ENCODE data around the gene TDRD1.

The TDRD1 gene

DNA sequence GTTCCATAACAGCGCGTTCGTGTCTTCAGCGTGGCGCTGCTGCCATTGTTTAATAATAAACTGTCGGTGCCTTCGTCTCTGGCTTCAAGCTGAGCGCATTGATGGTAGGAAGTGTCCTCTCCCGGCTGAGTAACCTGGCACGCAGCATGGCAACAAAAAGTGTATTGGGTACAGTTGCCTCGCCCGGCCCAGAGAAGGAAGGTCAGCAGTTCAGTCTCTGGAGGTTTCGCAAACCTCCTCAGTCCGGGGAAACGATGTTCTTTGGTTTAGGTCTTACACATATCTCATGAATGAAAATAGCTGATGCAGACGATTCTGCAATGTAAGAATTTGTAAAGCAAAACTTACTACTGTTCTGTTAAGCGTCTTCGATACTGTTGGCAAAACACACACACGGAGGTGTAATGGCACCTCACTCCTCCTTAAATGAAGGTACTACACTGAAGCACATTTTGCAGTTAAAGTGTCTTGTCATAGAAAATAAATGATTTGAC is 4.4 kb upstream of the TDRD1 start:
- no peak for DNase-seq

DNA sequence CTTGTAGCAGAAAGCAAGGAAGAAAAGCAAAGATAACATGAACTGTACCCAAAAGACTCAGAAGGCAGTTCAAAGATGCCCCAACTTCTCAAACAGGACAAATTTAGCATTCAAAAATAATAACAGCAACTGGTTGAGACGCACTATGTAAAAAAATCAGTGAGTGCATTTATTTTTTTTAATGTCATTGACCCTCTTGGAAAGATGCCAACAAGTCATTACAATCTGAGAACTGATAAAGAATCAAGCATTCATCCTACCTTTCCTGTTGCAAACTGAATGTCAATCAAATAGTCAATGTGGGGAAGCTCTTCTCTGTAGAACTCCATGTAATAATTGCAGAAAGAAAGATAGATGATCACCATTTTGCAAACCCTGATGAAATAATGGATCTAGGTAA is 3.5 kb upstream of the TDRD1 start:
- no peak for DNase-seq

DNA sequence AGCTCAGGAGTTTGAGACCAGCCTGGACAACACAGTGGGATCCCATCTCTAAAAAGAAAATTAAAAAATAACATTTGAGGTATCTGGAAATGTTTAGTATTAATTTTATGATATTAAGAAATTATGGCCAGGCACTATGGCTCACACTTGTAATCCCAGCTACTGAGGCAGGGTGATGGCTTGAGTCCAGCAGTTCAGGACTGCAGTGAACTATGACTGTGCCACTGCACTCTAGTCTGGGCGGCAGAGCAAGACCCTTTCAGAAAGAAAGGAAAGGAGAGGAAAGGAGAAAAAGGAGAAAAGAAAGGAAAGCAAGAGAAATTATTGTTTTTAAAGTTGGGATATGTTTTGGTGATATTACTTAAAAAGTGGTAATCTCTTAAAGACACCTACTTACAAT is 2.6 kb upstream of the TDRD1 start:
- DNase-seq = no peak

DNA sequence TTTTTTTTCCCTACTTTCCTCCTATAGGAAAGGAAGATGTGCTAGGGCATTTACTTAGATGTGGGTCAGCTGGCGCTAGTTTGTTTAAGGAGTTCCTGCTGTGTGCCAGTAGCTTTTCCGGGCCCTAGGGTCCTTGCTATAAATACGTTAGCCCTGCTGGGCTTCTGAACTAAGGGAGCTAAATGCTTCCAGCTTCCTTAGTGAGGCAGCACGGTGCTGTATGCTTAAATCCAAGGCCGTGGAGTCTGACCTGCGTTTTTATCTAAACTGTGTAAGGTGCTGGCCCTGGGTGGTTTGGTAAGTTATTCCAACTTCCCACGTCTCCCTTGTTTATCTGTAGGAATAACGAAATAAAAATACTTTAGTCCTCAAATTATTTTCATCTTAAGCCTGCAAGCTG is 594 bp downstream of the TDRD1 start:
- no peak for DNase-seq

DNA sequence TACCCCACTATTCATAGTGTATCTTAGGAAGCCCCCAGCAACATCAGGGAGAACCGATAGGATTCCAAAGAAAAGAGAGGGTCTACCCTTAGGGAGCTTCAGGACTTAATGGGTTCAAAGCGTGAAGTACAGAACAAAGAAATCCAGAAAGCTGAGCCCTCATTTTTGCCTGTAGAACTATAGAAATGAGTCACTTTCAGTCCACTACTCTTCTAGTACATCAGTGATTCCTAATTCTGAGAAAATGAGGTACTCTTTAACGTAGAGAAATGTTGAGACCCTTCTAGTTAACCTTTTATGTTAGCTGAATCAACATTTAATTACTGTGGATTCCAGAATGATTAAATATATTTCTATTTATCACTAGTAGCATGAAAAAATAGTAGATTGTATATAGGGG is 1.8 kb downstream of the TDRD1 start:
- DNase-seq = no peak

DNA sequence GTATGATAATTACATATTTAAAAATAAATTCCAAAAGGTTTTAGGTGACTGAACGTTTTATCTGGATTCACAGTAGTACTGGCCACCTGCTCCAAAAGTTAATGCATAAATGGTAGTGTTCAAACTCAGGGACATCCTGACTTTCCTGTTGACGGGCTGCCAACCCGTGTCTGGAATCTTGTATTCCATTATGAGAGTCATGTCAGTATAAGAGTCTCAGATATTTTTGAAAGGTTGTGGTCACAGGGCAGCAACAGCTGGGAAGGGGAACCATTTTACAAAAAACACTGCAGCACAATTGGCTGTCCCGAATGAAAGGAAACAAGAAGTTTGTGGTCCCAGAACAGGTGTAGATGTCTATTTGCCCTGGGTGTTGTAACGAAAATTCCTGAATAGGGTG is 2.8 kb downstream of the TDRD1 start:
- no peak for DNase-seq

DNA sequence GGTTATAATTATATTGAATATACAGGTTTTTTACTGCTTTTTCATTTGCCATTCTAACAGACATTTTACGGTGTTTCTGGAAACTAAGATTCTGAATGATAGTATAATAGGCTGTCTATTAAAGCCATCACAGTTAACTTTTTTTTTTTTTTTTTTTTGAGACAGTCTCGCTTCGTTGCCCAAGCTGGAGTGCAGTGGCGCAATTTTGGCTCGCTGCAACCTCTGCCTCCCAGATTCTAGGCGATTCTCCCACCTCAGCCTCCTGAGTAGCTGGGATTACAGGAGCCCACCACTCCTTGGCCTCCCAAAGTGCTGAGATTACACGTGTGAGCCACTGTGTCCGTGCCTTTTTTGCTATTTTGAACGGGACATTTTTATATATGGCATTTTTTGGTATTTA is 4.4 kb downstream of the TDRD1 start:
- no peak for DNase-seq

DNA sequence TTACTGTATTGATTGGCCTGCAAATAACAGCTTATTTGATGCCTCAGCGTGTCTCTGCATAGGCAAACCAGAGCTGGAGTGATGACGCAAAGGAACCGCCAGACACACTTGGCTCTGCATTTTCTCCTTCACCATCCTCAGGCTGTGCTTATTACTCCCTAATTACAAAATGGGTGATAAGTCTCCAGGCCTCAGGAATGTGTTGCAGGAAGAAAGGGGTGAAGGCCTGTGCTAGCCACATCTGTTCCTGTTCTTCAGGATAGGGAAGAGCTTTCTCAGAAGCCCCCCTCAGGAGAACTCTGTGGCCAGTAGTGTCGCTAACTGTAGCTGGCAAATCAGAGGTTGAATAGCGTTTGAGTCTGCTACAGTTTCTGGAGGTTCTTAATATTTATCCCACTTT is 5.1 kb downstream of the TDRD1 start:
- no peak for DNase-seq

DNA sequence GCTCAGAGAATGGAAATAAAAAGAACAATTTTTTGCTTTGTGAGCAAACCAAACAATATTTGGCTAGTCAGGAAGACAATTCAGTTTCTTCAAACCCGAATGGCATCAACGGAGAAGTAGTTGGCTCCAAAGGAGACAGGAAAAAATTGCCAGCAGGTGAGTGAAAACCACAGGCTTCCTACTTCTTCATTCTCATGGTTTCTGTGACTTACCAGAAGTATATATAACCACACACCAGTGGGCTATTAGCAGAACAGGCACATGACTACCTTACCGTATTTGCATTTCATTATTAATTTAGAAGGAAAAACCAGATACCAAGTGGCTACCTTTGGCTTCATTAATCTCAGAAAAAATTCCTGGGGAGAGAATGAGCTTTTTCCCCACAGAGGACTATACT is 8.8 kb downstream of the TDRD1 start:
- DNase-seq = no peak

DNA sequence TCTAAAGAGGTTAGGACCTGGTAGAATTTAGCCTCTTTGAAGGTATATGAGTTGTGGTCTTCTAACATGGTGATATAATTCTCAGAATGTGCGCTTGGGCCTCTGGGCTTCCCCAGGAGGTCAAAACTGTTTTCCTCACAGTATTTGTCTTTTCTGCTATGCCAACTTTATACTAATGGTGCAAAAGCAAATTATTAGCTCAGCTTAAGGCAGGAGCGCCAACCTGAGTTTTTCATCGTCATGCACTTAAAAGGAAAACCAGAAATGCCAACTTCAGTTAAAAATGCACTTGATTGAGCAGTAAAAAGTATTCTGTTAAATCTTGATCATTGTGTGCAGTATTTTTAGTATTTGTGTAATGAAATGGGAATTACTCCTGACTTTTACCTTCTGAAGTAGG is 9.7 kb downstream of the TDRD1 start:
- DNase-seq = no peak

DNA sequence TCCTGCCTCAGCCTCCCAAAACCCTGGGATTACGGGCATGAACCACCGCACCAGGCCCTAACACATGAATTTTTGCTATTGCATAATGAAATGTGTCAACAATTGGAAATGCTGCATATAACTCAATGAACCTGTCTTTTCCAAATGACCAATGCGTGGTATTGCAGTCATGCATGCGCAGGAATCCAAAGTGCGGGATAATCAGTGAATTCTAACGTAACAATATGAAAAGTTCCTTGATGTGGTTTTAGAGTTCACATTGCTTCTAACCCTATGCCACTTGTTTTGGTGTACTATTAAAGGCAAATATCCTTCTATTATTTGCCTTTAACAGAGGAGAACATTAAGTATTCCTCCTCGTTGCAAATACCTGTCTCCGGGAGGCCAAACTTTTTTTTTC is 10.5 kb downstream of the TDRD1 start:
- DNase-seq = no peak

DNA sequence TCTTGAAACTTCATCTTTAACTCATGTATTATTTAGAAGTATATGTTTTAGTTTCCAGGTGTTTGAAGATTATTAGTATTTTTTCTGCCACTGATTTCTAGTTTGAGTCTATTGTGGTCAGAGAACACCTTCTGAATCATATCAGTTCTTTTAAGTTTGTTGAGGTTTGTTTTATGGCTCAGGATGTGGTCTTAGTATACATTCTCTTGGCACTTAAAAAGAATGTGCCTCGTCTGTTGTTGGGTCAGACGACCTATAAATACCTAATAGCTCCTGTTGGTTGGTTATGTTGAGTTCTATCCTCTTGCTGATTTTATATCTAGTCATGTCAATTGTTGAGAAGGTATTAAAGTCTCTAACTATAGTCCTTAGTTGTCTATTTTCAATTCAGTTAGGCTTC is 15.9 kb downstream of the TDRD1 start:
- no peak for DNase-seq

DNA sequence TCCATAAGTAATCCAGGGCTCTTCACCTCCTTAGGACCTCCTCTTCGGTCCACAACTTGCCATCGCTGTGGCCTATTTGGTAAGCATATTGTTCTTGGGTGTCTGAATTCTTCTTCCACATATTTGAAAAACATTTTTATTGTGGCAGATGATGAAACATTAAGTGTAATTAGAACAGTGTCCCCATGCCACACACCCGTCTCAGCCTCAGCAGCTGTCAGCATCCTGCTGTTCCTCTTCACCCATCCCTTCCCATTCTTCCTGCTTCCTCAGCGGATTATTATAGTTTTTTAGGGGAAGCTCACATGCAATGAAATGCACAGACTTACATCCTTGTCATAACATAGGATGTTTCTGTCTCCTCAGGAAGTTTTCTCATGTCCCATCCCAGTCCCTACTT is 20.1 kb downstream of the TDRD1 start:
- DNase-seq = no peak

DNA sequence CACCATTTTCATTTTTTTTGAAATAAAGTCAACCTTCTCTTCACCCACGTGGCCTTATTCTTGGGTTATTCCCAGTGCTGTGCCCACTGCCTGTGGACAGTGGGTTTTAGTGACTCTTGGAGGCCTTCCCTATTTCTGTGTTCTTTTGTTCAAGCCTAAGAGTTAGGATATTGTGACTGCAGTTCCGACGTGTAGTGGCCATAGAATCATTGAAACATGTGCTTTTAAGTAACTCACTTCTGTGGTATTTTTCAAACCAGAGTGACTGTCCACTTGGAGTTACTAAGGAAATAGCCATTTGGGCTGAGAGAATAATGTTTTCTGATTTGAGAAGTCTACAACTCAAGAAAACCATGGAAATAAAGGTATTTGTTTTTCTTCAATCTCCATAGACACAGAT is 23.7 kb downstream of the TDRD1 start:
- DNase-seq = no peak

DNA sequence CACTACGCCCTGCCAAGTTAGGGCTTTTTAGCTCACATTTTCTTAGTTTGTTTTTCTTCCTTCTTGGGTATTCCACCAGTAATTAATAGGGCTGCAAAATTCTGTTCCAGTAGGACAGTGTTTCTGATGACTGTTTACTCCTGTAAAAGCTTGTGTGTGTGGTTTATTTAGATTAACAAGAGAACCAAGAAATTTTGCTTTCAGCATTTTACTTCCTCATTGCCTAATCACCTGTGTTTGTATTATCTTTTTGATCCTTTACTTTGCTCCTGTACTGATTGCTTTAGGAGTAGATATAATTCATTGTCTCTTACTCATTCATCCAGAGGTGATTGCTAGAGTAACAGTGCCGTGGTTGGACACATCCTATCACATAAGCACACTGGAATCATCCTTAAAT is 27.7 kb downstream of the TDRD1 start:
- DNase-seq = no peak

DNA sequence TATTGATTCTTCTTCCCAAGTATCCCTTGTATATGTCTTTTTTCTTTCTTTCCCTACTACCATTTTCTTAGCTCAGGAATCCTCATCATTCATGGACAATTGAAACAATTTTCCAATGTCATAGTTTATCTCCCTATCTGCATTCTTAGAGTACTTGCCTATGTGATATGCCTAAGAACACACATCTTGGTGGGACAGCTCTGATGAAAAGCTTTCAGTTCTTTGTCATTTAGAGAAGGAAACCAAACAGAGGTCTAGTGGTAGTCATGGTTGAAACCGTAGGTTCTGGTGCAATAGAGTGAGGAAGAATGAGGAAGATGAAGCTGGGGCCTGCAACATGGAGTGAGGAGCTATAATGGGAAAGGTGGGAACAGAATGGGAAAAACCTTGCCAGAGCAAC is 28.2 kb downstream of the TDRD1 start:
- DNase-seq = no peak

DNA sequence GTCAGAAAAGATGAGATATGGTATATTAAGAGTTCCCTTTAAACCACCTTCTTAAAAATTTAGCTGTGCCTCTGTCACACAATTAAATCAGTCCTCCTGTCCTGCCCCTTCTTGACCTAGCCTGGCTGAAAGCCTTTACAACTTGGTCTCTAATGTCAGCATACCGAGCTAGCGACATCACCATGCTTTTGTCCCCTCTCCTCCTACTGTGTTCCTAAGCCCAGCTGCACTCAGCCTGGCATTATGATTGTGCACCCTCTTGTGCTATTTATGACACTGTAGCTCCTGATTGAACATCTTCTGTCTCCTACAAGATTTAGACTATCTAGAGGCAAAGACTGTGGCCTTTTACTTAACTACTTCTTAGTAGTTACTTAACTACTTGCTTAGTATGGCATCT is 29.2 kb downstream of the TDRD1 start:
- no peak for DNase-seq

DNA sequence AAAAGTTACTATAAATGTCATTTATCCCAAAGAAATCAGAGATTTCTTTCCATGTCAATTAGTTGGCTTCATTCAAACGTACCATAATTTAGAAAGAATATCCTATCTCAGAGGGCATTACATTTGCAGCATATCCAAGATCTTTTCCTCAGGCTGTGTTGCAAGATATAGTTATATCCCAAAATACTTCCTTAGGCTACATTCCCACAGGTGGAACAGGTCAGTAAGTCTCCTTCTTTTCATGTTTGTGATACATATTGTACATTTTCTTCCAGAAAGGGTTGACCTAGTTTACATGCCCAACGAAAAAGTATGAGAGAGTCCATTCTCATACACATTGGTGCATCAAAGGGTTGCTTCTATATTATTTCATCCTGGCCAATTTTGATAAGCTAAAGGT is 33.0 kb downstream of the TDRD1 start:
- no peak for DNase-seq

DNA sequence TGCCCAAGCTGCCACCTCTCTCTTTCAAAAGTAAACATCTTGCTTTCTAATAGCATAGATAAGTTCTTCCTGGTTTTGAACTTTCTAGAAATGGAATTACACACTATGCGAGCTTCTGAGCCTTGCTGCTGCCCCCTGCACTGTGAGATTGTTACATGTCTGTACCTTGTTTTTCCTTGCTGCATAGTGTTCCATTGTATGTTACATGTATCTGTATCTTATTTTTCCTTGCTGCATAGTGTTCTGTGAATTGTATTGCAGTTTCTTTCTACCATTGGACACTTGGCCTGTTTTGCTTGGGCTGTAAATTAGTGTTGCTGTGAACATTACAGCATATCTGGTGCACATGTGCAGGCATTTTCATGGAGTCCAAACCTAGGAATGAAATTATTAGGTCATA is 35.9 kb downstream of the TDRD1 start:
- DNase-seq = no peak

DNA sequence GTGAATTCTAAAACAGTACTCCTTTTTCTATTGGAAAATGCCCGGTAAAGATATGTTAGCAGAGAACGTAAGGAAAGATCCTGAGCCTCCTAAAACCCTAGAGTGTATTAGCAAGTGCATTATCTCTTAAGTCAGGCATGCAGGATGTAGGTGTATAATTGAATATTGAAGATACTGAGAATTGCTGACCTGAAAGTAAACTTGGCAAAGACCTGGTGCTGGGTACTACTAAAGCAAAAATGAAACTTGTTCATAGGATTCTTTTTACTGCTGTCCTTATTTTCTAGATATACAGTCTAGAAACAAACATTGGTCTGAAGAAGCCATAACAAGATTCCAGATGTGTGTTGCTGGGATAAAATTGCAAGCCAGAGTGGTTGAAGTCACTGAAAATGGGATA is 41.1 kb downstream of the TDRD1 start:
- no peak for DNase-seq

DNA sequence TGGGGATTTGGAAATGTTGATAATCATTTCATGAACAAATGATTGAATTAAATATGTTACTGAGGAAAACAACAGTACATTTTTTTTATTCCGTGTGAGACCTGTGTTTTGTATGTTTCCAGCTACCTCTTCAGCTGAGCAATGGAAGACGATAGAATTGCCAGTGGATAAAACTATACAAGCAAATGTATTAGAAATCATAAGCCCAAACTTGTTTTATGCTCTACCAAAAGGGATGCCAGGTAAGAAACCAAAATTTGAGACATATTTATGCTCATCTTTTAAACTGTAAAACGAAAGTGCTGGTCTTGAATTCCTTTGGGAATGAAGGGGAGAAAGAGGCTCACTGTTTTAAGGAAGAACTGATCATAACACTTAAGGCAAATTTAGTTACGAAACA is 42.1 kb downstream of the TDRD1 start:
- DNase-seq = no peak

DNA sequence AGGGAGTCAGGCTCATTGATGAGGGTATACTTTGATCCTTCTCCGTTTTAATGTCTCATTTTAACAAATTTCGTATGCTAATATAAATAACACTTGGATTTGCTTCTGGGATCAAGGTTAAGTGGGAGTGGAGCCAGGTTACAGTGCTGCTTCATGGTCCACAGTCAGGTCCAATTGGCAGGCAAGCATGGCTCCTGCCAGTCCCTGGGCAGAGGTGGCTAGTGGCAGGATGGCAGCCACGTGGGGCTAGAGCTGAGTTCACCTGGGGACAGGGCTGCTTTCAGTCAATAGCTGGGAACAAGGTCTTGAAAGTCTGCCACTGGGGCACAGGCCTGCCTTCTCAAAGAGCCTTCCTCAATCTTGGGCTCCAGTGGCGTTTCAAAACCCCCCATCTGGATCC is 43.9 kb downstream of the TDRD1 start:
- no peak for DNase-seq

DNA sequence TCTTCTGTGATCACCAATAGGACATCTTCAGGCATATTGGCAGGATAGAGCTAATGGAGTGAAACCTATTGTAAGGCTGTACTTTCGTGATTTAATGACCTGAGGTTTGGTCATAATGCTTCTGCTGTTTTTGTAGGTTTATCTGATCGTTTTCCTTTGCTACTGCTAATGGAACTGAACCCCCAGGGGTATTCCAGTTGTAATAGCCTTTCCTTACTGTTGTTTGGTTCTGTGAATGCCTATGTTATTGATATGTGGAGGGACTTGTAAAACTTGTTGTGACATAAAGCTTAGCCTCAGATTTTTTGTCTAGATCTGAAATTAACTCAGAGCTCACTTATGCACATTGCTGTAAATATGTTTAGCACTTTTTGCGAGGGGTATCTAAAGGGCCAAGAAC is 49.0 kb downstream of the TDRD1 start:
- DNase-seq = no peak

DNA sequence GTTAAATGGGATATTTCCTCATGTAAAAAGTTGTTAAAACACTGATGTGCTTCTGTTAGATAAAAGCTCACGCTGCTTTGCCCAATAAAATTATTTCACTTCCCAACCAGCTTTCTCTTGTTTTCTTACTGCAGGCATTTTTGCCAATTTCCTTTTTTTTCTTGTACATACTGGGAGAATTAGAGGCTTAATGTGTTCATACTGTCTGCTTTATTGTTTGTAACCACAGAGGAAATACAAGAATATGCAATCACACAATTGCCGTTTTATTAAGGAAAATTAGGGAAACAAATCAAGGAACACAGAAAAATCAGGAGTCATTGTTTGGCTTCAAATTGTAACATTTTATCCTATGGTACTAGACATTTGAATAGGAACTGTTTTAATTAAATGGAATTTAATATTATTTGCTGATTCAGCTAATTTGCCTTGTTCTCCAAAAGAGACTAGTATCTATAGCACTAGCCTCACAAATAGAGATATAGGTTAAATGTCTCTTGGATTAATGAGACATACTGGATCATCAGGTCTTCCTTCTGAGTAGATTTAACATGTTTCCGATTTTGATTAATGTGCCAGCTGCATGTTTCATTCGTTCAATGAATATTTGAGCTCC is 53.5 kb downstream of the TDRD1 start:
- DNase-seq = no peak

DNA sequence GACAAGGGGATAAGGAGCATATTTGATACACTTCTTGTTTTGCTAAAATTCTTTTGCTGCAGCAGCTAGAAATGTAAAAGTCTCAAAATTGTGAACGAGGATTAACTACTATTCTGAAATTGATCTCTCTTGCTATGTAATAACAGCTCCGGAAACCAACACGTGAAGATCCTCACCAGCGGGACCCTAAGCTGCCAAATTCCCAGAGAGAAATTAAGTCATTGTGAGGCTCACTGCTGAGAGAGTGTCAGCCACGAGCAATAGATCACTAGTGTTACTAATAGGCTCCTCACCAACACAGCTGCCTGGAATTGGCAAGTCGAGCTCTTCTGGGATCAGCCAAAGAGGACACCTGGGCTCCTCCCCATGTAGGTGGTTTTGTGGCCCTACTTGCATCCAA is 54.3 kb downstream of the TDRD1 start:
- no peak for DNase-seq

DNA sequence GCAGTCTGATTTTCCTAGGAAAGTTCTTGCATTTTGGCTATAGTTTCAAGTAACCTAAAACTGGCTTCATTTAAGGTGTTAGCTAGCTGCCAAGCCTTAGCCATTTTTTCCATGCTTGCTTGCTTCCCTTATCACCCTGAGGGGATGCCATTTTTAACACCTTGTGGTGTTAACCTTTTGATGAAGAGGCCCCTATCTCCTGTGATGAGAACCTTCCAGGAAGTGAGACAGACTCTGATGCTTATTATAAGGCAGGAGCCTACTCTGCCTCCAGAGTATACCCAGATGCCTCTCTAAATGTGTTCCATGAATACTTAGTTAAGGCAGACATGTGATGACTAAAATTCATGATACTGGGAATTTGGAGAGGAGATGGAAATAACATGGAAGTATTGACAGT is 55.0 kb downstream of the TDRD1 start:
- DNase-seq = no peak

Data from CD4-positive, alpha-beta T cell treated with Interleukin-10 for 1 hour (primary cell).